Uterus (tissue), 2 donors: ENCODE data around the gene GON7.

ENCODE experiments used
- CTCF ChIP-seq, 4 experiments: fragments of 200-600 bp in 2 of 4; fragments of 450-650 bp in 2 of 4; sonication (generic) in 2 of 4; IDR thresholded peaks; one replicate each; pipeline ENCODE4 v1.5.1; 2016 to 2019; ENCODE audit warnings: antibody characterized with exemption in 4 of 4, mild to moderate bottlenecking in 2 of 4, moderate library complexity in 1 of 4
- POLR2A ChIP-seq, 2 donors: fragments of 450-650 bp; IDR thresholded peaks; one replicate each; pipeline ENCODE4 v1.6.1; 2016; ENCODE audit warnings: antibody characterized with exemption in 2 of 2, mild to moderate bottlenecking in 1 of 2, moderate library complexity in 1 of 2

- TF ChIP-seq CTCF (IDR thresholded peaks at IDR 0.05) (no peak), POLR2A (IDR thresholded peaks at IDR 0.05) (no peak)
These were observed 45.4 kb downstream of the GON7 start for GRCh38 chr14:93161411-93161940.
